MG63 (cell line): Measurements from ENCODE around the gene TTC39C. TPM values are rescaled to one million over a fixed set of nuclear protein-coding genes. Genes with fewer than 3 reads are reported as not detected.
"Not testable (repeated sequence)": the region's sequence is repeated elsewhere in the genome, so short reads cannot be mapped to it uniquely, and the experiment has no call there.

Source experiments
- DNase-seq: peaks from one replicate; pipeline ENCODE4 v3.0.0-alpha.2; 2020
- H3K27me3 ChIP-seq: fragments of 250-450 bp; sonication (Bioruptor Pico); 2 replicates; pipeline ENCODE4 v1.5.1; 2020; ENCODE audit warnings: mild to moderate bottlenecking, moderate library complexity
- H3K36me3 ChIP-seq: fragments of 250-450 bp; sonication (Bioruptor Pico); 2 replicates; pipeline ENCODE4 v1.5.1; 2020; ENCODE audit warnings: mild to moderate bottlenecking, moderate library complexity
- H3K4me3 ChIP-seq: fragments of 250-450 bp; sonication (Bioruptor Pico); 2 replicates; pipeline ENCODE4 v1.5.1; 2020; ENCODE audit warnings: mild to moderate bottlenecking, moderate library complexity
- H3K9me3 ChIP-seq: fragments of 250-450 bp; sonication (Bioruptor Pico); 2 replicates; pipeline ENCODE4 v1.5.1; 2020; ENCODE audit warnings: mild to moderate bottlenecking, moderate library complexity
- total RNA-seq: library from RNA; depleted of rRNA; stranded (reverse); fragments of >200 nt; shearing (Covaris generic); gene quantifications from 2 replicates; pipeline ENCODE4 v1.2.3, GENCODE V29; 2014; ENCODE audit warnings: low replicate concordance

The TTC39C gene
- total RNA-seq, 1 experiment from 2014 or later = 4.3 TPM

DNA sequence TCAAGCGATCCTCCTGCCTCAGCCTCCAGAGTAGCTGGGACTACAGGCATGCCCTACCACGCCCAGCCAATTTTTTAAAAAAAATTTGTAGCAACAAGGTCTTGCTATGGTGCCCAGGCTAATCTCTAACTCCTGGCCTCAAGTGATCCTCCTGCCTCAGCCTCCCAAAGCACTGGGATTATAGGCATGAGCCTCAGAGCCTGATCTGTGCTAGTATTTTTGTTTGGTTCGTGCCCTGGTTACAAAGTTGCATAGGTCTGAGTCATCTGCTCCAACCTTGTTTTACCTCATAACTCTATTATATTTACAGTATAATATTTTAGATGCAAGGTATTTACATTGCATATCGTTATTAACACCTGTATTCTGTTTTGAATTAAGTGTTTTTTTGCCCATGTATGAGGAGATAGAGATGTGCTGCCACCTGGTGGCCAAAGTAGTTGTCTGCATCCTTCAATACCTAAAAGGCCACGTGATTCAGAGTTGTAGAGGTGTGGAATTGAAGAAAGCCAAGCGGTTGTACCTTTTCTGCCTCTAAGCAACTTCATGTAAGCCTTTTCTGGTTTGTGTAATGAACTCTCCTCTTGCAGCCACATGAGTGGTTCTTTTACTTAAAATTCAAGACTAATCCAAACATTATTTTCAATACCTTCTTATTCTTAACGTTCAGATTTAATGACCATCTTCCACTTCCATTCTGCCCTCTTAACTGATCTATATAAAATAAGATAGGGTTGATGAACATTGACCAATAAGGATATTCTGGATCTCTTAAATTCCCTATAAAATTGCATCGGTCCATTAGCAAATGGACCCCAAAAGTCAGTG, 104.4 kb downstream of the TTC39C start:
- H3K27me3 ChIP-seq = no peaks in the 10 kb centered on the region
- no peaks in the 10 kb centered on the region for H3K9me3 ChIP-seq
- H3K36me3 ChIP-seq = no peaks in the 10 kb centered on the region; the same call in 1 of the 2 replicates
- no peak overlapping the region for H3K4me3 ChIP-seq
- DNase-seq = peak; percentile 21

GRCh38 chr18:24120676-24121075, 106.1 kb downstream of the TTC39C start:
- Histone ChIP-seq H3K36me3 (no peaks in the 10 kb centered on the region; the same call in 1 of the 2 replicates), H3K4me3 (no peak overlapping the region), H3K27me3 (no peaks in the 10 kb centered on the region), H3K9me3 (no peaks in the 10 kb centered on the region)
- DNase-seq = no peak

GRCh38 chr18:24121625-24122024, 107.1 kb downstream of the TTC39C start:
- no peaks in the 10 kb centered on the region for H3K27me3 ChIP-seq
- no peaks in the 10 kb centered on the region for H3K9me3 ChIP-seq
- H3K4me3 ChIP-seq = no peak overlapping the region
- H3K36me3 ChIP-seq = no peaks in the 10 kb centered on the region; the same call in 1 of the 2 replicates
- no peak for DNase-seq

DNA sequence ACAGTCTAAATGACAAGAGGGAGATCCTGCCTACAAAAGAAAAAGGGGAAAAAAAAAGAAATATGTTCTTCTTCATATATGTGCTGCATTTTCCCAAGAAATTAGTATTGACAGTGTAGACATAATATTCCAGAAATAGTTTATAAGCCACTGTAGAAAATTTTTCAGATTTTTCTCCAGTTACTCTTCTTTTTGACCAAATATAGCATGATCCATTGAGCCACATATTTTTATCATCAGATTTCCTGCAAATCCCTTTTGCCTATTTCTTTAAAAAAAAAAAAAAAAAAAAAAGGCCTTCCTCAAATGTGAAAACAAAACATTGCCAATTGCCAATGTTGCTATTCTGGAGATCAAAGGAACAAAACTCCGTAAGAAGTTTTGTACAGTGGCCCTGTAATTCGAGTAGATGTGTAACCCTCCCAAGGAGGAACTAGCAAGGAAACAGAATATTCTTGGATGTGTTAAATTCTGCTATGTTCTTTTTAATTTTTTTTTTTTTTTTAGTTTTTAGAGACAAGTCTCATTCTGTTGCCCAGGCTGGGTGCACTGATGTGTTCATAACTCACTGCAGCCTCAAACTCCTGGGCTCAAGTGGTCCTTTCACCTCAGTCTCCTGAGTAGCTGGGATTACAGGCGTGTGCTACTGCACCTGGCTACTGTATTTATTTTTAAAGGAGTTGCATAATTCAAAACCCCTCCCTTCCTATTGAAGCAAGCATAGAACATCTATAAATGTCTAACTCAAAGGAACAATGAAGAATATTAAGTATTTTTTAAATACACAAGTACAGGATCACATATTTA, 111.8 kb downstream of the TTC39C start:
- no peak for DNase-seq
- Histone ChIP-seq H3K36me3 (no peaks in the 10 kb centered on the region; the same call in 1 of the 2 replicates), H3K4me3 (no peak overlapping the region), H3K9me3 (no peaks in the 10 kb centered on the region), H3K27me3 (no peaks in the 10 kb centered on the region)

GRCh38 chr18:24127735-24128134, 113.2 kb downstream of the TTC39C start:
- H3K9me3 ChIP-seq = no peaks in the 10 kb centered on the region
- DNase-seq = no peak
- H3K4me3 ChIP-seq = no peak overlapping the region
- H3K36me3 ChIP-seq = no peaks in the 10 kb centered on the region; the same call in 1 of the 2 replicates
- no peaks in the 10 kb centered on the region for H3K27me3 ChIP-seq

DNA sequence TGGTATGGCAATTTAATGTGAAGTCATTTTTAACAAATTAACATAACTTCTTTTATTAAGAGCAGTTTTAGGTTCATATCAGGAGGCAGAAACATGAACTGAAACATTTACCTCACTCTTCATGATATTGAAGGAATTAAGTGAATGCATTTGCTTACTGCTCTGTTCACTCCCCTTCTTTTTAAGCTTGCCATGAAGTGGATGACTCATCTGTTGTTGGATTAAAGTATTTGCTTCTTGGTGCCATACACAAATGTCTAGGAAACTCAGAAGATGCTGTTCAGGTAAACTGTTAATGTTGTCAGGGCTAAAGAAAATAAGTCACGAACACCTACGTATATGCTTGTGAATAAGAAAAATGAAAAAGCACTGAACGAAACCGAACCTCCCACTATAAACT, 114.1 kb downstream of the TTC39C start:
- no peak overlapping the region for H3K4me3 ChIP-seq
- DNase-seq = no peak

DNA sequence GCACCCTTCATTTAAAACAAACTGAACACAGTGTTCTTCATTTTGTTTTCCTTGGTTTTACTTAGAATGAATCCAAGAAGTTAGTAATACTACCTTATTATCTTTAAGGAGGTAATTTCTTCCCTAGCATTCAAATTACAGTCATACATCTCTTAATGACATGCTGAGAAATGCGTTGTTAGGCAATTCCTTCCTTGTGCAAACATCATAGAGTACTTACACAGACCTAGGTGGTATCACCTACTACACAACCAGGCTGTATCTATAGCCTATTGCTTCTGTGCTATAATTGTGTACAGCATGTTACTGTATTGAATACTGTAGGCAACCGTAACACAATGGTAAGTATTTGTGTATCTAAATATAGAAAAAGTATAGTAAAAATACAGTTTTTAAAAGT, 115.9 kb downstream of the TTC39C start:
- Histone ChIP-seq H3K9me3 (no peaks in the 10 kb centered on the region), H3K27me3 (no peaks in the 10 kb centered on the region), H3K36me3 (no peaks in the 10 kb centered on the region; the same call in 1 of the 2 replicates), H3K4me3 (no peak overlapping the region)
- DNase-seq = no peak

More for the DNA sequence above, 114.1 kb downstream of the TTC39C start:
- Histone ChIP-seq H3K27me3 (no peaks in the 10 kb centered on the region), H3K36me3 (no peaks in the 10 kb centered on the region; the same call in 1 of the 2 replicates), H3K9me3 (no peaks in the 10 kb centered on the region)

DNA sequence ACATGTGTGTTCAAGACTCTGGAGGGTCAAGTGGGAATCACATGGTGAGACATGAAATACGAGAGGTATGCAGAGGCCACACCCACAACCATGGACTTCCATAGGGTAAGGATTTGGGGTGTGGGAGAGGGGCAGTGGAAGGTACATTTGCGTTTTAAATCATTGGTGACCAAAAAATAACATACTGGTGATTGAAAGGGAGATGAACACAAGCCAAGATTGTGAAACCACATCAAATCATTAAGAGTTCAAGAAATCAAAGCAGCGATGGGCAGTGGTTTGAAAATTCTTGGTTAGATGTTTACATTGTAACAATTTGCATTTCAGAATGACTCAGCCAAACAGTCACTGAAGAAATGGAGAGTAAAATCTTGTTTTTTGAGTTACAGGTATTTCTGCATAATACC, 122.4 kb downstream of the TTC39C start:
- DNase-seq = no peak
- Histone ChIP-seq H3K4me3 (no peak overlapping the region), H3K27me3 (no peaks in the 10 kb centered on the region), H3K9me3 (no peaks in the 10 kb centered on the region), H3K36me3 (no peaks in the 10 kb centered on the region)

DNA sequence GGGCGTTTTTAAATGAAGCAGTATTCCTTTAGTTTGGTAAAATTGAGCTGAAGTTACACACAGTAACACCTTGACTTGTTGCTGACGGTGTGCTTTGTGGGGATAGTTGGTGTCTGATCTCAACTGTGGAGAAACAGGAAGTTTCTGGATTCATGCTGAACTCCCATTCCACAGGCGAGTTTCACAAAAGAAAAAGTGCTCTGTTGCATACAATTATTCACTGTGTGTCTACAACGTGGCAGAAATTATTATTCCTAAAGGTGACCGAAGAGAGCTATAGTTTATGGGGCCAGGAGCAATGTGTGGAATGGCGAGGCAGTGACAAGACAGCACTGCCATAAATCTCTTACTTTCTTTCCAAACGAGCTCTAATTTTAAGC, 123.8 kb downstream of the TTC39C start:
- DNase-seq = no peak
- no peaks in the 10 kb centered on the region for H3K36me3 ChIP-seq
- no peaks in the 10 kb centered on the region for H3K9me3 ChIP-seq
- H3K27me3 ChIP-seq = no peaks in the 10 kb centered on the region
- peak overlapping the region; percentile 41 for H3K4me3 ChIP-seq

DNA sequence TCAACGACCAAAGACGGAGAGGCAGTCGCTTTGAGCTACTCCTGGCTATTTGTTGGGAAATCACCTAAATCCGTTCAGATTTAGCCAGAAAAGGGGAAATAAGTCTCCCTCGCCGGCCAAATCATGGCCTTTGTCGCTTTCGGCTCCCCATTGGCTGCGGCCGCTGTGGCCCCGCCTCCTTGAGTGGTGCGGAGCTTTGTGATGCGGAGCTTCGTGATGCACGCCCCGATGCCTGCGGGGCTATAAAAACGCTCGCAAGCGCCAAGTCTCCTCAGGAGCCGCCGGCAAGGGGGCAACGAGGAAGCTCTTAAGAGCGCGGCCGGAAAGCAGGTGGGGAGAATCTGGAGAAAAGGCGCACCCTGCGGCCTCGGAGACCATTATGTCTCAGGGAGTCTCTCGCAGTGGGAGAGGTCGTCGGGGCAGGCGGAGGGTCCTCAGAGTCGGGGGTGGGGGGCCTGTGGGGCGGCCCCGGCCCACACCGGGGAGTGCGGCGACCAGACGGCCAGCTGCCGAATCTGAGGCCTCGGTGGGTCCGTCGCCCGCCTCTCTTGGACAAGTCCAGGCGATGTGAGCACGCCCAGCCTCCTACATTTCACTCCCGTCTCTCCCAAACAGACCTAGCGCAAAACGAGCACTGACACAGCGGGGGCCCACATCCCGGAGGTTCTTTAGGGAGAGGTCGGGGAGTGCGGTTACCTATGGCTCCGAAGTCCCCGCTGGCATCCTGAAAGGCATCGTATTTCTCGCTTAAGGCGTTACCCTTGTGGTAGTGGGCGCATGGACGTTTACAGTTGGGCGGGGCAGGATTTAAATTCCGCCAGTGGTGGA, 124.4 kb downstream of the TTC39C start, which contains the start of gene CABYR:
TSS of gene CABYR (plus strand) at position 274 of the 828 bp plus-strand sequence. CDS start 4,053 bp downstream, outside the sequence.
- Histone ChIP-seq H3K27me3 (no peaks in the 10 kb centered on the region), H3K9me3 (no peaks in the 10 kb centered on the region), H3K36me3 (no peaks in the 10 kb centered on the region), H3K4me3 (peak within 1 kb of the TSS; percentile 41)
- peak; percentile 54 for DNase-seq

GRCh38 chr18:24140697-24141096, 126.1 kb downstream of the TTC39C start:
- no peaks in the 10 kb centered on the region for H3K36me3 ChIP-seq
- H3K27me3 ChIP-seq = no peaks in the 10 kb centered on the region
- DNase-seq = no peak
- no peak overlapping the region for H3K4me3 ChIP-seq
- H3K9me3 ChIP-seq = no peaks in the 10 kb centered on the region

DNA sequence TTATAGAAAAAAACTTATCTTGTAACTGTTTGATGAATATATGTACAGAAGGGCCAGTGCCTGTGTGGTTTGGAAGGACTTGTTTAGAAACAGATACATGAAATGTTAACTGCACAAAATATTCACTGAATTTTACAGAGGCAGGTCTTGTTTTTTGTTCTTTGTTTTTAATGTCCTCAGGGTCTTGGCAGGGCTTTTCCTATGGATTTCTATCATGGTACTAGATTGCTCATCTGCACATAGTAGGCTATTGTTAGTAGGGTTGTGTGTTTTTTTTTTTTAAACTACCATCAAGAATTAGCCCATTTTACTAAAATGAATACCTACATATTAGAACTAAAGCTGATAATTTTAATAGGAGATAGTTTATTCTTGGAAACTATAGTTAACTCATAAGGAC, 127.8 kb downstream of the TTC39C start:
- DNase-seq = no peak

DNA sequence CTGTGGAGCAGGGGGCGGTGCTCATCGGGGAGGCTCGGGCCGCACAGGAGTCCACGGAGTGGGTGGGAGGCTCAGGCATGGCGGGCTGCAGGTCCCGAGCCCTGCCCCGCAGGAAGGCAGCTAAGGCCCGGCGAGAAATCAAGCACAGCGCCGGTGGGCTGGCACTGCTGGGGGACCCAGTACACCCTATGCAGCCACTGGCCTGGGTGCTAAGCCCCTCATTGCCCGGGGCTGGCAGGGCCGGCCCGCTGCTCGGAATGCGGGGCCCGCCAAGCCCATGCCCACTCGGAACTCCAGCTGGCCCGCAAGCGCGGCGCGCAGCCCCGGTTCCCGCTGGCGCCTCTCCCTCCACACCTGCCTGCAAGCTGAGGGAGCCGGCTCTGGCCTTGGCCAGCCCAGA, 135.0 kb downstream of the TTC39C start:
- H3K4me3 ChIP-seq, DNase-seq, H3K27me3 ChIP-seq, H3K9me3 ChIP-seq, H3K36me3 ChIP-seq: not testable (repeated sequence)

More for the DNA sequence above, 127.8 kb downstream of the TTC39C start:
- no peak overlapping the region for H3K4me3 ChIP-seq
- H3K9me3 ChIP-seq = no peaks in the 10 kb centered on the region
- no peaks in the 10 kb centered on the region for H3K27me3 ChIP-seq
- H3K36me3 ChIP-seq = no peaks in the 10 kb centered on the region

DNA sequence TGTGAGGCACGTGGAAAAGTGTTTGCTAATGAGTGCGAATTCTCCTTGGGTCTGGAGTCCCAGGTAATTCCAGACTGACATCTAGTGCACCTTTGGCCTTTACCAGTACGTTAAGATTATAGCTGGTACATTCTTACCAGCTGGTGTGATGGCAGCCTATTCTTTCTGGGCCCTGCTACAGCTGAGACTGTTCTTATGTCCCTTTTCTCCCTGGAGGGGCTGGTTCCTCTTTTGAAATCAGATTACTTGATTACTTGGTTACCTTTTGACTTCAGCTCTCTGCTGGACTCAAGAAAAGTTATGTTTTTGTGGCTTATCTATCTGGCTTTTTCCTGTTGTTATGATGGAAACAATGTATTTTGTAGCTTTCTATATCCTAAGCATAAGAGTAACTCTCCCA, 138.8 kb downstream of the TTC39C start:
- no peaks in the 10 kb centered on the region for H3K27me3 ChIP-seq
- no peak for DNase-seq
- no peaks in the 10 kb centered on the region for H3K36me3 ChIP-seq
- no peak overlapping the region for H3K4me3 ChIP-seq
- H3K9me3 ChIP-seq = no peaks in the 10 kb centered on the region

GRCh38 chr18:24157855-24158254, 143.3 kb downstream of the TTC39C start:
- DNase-seq = no peak
- Histone ChIP-seq H3K9me3 (no peaks in the 10 kb centered on the region), H3K36me3 (peaks cover 7% of the 10 kb centered on the region; the same call in 1 of the 2 replicates), H3K4me3 (no peak overlapping the region), H3K27me3 (no peaks in the 10 kb centered on the region)

GRCh38 chr18:24160086-24160485, 145.5 kb downstream of the TTC39C start:
- Histone ChIP-seq H3K9me3 (no peaks in the 10 kb centered on the region), H3K27me3 (no peaks in the 10 kb centered on the region), H3K4me3 (no peak overlapping the region), H3K36me3 (peaks cover 9% of the 10 kb centered on the region)
- DNase-seq = no peak
